HG03066 (cell line): Measurements from ENCODE around the gene UBE2L6.
"Not testable (repeated sequence)": the region's sequence is repeated elsewhere in the genome, so short reads cannot be mapped to it uniquely, and the experiment has no call there.

Experiments used
- ATAC-seq: cut with Tn5 transposase; IDR thresholded peaks from one replicate; pipeline ENCODE4 v1.9.1; 2021; ENCODE audit warnings: low read depth; ENCODE audit not compliant: unreplicated experiment

The UBE2L6 gene

DNA sequence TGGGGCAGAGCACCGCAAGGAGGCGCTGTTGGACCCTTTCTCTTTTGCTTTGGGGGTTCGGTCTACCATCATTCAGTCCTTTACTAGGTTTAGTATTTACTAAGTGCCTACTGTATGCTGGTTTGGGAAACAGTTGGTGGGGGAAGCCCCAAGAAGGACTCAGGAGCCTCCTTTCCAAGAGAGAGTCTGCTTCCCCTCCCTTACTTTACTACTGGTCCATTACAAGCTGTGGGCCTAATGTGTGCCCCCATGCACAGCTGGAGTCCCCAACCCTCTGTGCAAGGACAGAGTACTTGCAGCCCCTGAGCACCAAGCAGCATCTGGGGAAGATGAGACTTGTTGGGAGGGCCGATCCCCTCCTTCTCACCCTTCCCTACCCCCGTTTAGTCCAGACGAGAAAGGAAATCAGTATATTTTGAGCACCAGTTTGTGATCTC lies 876 bp upstream of the UBE2L6 start:
- peak; percentile 9 for ATAC-seq

DNA sequence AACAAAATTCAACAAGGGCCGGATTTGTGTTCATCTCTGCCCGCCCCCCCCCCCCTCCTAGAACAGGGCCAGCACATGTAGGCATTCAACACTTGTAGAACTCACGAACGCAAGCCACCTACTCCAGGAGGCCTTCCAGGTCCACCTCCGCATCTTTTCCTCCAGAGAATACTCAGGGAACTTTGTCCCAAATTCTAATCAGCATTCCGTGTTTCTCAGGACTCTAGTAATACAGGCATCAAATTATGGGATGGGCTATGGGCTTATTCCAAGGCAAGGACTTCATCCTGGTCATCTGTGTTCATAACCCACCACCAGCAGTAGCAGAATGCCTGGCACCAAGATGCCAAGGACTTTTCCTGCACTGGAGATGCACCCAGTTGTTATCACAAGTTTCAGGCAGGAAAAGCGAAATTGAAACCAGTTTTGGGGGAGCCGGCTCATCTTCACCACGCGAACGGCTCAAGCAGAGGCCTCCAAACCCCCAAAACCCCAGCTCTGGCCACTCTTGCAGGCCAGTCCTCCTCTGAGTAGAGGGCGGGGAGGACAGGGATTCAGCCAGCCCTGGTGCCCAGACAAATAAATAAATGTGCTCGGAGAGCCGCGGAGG lies 462 bp downstream of the UBE2L6 start:
- peak; percentile 8 for ATAC-seq

GRCh38 chr11:57566005-57566904 lies 1.2 kb downstream of the UBE2L6 start:
- peak; percentile 55 for ATAC-seq

DNA sequence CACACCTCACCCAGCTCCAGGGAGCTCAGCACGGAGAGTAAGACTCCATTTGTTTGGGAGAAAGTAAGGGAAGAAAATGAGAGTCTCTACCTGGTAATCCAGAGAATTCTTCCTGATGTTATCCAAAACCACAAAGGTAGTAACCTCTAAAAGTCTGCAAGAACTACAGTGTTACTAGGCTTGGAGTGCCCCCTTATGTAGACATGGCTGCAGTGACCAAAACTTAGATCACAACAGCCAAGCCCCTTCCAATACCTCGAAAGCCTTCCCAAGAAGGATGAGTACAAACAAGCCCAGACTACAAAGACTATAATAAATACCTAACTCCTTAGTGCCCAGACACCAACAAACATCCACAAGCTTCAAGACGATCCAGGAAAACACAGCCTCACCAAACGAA lies 4.9 kb downstream of the UBE2L6 start:
- no peak for ATAC-seq

GRCh38 chr11:57560146-57560545 lies 7.3 kb downstream of the UBE2L6 start:
- no peak for ATAC-seq

DNA sequence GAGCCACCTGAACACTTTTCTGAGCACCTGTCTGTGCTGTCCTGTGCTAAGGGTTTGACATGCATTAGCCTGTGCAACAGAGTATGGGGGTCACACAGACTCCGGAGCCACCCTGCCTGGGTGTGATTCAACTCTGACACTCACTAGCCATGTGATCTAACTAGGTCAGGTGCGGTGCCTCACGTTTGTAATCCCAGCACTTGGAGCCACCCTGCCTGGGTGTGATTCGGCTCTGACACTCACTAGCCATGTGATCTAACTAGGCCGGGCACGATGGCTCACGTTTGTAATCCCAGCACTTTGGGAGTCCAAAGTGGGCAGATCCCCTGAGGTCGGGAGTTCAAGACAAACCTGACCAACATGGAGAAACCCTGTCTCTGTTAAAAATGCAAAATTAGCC lies 11.4 kb downstream of the UBE2L6 start:
- no peak for ATAC-seq

DNA sequence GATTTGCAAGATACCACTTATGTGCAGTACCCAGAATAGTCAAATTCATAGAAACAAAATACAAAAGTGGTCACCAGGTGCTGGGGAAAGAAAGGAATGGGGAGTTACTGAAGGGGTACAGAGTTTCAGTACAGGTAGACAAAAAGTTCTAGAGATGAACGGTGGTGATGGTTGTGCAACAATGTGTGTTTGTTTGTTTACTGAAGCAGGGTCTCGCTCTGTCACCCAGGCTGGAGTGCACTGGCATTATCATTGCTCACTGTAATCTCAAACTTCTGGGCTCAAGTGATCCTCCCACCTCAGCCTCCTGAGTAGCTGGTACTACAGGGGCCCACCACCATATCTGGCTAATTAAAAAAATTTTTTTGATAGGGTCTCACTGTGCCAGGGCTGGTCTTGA lies 12.1 kb downstream of the UBE2L6 start:
- ATAC-seq = no peak

DNA sequence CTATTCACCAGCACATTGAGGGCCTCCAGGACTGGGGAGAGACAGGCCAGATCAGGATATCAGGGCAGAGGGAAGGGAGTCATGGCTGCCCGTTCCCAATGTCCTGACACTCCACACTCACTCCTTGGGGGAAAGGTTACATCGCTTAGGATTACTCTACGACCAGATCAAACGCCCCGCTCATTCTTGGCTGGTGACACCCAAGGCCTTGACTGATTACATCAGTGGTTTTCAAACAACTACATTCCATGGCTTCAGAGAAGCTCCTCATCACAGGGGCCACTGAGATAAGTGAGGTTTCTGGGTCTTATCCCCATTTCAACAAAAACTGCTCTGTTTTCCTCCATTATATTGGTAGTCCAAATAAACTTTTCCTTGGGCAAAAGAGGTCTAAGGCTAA lies 15.0 kb downstream of the UBE2L6 start:
- ATAC-seq = no peak

GRCh38 chr11:57551941-57552340 lies 15.5 kb downstream of the UBE2L6 start:
- ATAC-seq = no peak

- no peak for ATAC-seq
Measured at GRCh38 chr11:57549983-57550382, 17.5 kb downstream of the UBE2L6 start.

DNA sequence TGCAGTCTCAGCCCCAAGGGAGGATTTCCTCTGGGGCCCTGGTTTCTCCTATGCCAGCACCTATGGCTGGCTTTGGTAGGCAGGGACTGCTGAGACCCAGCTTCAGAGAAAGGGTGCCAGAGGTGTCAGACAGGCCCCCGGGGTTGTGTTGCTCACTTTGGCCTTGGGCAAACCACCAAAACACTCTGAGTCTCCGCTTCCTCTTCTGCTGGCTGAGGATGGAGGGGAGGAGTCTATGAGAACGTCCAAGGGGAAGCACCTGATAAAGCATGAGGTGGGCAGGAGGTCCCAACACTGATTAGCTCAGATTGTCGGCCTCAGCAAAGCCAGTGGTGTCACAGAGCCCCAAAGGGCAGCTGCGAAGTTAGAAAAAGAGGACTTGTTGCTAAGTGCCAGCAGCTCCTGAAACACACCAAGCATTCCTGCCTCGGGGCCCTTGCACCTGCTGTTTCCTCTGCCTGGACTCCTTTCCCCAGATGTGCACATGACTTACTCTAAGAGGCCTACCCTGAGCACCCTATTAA lies 19.6 kb downstream of the UBE2L6 start:
- ATAC-seq = peak; percentile 91

DNA sequence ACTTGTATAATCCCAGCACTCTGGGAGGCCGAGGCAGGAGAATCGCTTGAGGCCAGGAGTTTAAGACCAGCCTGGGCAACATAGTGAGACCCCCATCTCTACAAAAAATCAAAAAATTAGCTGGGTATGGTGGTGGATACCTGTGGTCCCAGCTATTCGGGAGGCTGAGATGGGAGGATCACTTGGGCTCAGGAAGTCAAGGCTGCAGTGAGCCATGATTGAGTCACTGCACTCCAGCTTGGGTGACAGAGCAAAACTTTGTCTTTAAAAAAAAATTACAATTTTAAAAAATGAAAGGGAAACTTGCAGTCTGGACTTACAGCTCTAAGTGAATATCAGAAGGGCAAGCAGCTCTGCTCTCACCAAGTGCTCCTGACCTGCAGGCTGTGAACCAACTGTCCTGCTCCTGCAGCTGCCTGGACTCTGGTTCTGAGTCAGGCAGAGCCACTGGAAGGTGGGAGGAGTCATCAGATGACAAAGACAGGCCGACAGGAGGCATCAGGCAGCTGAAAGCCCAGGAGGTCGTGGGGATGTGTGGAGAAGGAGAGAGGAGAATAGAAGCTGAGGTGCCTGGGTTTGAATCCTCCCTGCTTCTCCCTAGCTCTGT lies 20.5 kb downstream of the UBE2L6 start:
- ATAC-seq = peak; percentile 50

- no peak for ATAC-seq
Measured at GRCh38 chr11:57546451-57546850, 21.0 kb downstream of the UBE2L6 start.

GRCh38 chr11:57545883-57546282 lies 21.6 kb downstream of the UBE2L6 start:
- no peak for ATAC-seq

DNA sequence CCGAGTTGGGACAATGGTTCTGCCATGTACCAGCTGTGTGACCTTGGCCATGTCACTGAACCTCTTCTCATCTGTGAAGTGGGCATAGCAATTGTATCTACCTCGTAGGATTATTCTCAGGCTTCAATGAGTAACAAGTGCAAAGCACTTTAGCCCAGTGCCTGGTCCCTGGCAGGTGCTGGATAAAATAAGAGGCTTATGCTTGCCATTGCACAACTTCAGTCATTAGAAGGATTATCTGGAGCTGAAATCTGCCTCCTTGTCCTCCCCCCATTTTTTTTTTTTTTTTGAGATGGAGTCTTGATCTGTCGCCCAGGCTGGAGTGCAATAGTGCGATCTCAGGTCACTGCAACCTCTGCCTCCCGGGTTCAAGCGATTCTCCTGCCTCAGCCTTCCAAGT lies 22.9 kb downstream of the UBE2L6 start:
- no peak for ATAC-seq

DNA sequence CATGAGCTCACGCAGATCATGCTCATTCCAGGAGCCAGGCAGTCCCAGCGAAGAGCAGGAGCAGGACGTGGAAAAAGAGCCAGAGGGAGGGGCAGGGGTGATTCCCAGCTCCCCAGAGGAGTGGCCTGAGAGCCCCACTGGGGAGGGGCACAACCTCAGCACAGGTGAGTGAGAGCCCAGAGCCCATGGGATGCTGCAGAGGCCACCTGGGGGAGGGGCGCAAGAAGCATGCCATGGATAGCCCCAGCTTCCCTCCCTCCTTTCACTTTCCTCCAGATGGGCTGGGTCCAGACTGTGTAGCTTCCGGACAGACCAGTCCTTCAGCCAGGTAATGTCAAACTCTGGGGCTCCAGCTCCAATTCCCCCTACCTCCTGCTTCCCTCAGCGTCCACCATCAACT lies 23.9 kb downstream of the UBE2L6 start:
- ATAC-seq = no peak

DNA sequence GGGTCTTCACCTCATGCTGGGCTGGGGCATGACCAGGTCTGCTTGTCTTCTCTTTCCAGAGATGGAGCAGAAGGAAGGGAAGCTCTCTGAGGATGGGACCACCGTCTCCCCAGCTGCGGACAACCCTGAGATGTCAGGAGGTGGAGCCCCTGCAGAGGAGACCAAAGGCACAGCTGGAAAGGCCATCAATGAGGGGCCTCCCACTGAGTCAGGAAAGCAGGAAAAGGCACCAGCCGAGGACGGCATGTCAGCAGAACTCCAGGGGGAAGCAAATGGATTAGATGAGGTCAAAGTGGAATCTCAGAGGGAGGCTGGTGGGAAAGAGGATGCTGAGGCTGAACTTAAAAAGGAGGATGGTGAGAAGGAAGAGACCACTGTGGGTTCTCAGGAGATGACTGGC lies 24.9 kb downstream of the UBE2L6 start:
- no peak for ATAC-seq

DNA sequence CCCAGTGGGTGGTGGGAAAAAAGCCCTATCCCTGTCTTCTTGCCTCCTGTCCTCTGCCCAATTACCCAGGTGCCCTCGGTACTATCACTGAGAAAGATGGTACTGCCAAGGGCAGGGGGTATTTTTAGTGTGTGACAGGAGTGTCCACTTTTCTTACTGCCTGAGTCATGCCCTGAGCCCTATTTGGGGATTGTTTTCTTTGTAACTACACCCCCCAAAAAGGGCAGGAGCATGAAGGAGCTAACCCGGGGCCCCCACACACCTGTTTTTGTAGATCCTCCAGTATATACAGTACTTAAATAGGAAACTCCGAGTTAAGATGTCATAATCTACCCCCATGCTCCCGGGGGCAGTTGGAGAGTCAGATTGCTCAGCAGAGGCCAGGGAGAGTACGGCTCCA lies 26.3 kb downstream of the UBE2L6 start:
- no peak for ATAC-seq

GRCh38 chr11:57539342-57539741 lies 28.1 kb downstream of the UBE2L6 start:
- no peak for ATAC-seq

DNA sequence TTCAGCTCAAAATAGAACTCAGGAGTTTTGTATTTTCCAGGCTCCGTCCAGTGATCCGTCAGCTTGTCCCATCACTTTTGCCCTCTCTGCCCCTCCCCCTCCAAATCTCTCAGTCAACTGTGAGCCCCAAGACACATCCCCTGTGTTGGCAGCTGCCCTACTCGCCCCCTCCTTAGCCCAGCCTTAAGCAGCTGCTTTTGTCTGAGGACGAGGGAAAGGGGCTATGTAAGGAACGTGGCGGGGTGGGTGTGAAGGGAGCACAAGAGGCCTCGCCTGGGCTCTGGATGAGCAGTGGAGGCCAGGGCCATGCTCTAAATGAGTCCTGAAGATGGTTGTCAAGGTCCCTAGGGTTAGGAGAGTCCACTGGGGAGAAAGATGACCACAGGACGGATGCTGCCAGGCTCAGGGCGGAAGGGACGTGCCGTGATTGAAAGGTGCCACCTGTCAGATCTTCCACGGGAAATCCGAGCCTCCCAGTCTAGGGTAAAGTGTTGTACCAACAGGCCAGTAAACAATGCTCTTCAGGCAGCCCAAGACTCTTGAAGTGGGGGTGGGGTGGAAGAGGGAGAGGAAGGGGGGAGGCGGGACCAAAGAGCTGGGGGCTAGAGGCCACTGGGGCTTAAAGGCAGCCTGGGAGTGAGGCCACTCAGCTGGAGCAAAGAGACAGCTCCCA lies 30.4 kb downstream of the UBE2L6 start, which contains the start of gene SMTNL1:
SMTNL1 (plus strand) TSS at position 649 of the 673 bp plus-strand sequence. CDS start 5,048 bp downstream, outside the sequence.
- no peak for ATAC-seq

GRCh38 chr11:57534449-57534848 lies 33.0 kb downstream of the UBE2L6 start:
- ATAC-seq = not testable (repeated sequence)
